ENCODE measurements around the gene ATP8B3.

ATP8B3 gene

DNA sequence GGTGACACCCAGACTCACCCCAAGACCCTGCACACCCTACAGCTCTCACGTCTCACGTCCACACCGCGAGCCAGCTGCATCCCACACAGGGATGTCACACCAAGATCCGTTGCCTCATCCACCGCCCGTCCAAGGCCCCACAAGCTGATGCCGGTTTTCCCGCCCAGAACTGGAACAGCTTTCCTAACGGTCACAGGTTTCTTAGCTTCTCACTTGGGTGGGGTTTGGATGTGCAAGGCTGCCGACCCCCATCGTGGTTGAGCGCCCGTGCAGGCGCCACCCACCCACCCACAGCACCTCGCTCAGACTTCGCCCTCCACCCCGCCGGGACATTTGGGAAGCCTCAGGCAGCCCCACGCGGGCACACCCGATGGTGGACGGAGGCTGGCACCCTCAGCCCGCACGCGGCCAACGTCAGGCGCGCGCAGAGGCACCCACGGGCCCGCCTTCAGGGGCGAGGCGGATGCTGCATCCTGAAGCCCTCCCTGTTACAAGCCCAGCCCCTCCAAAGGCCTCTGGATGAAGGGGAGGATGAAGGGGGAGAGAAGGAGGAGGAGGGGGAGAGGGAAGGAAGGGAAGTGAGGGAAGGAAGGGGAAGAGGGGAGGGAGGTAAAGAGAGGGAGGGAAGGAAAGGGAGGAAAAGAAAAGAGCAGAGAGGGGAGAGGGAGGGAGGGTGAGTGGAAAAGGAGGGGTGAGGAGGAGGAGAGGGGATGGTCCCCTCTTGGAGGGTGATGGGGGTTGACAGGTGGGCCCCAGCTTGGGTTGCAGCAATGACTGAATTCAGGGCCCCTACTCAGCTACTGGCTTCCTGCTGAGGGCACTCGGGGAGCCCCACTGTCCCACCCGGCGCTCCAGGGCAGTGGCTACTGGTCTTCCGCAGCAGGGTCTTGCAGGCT lies 45.9 kb downstream of the ATP8B3 start:
- H3K27me3 ChIP-seq (replicated peaks), result peaks cover 63% of the 10 kb centered on the region
- in situ Hi-C loops (cut with HindIII; ENCODE audit: low pct_ligation_motif_present, low sequenced_read_pairs), result no loop called here

DNA sequence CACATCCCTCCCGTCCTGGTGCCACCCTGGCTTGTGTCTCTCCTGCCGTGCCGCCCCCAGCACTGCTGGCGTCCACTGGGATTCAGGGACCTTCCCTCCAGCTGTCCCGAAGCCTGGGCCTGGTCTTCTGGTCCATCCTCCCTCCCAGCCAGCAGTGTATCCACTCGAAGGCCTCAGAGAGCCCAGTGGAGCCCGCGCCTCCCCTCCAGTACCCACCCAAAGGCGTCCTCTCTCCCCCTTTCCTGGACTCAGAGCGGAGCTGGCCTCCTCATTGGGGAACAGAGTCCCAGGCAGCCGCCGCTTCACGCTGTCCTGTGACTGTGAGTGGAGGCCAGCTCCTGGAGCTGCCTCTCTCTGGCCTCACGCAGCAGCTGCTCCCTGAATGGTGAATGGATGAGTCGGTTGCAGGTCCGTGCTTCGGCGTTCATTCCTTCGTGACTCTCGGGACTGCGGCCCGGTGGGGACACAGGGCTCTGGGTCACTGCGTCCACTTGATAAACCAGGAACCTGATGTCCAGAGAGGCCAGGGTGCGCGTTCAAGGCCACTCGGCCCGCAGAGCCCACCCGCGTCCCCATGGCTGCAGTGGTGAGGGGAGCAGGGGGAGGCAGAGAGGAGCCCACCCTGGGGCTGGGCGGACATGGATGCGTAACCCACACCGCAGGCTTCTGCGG lies 46.7 kb downstream of the ATP8B3 start:
- Histone ChIP-seq H3K27me3 (replicated peaks) (peaks cover 70% of the 10 kb centered on the region), H3K36me3 (replicated peaks) (no peaks in the 10 kb centered on the region), H3K4me3 (ENCODE audit: low read depth, low read length) (no peak overlapping the region), H3K27ac (no peak overlapping the region)
- in situ Hi-C loops (cut with HindIII; ENCODE audit: low pct_ligation_motif_present, low sequenced_read_pairs), result no loop called here
- TF ChIP-seq, protein P1, sequence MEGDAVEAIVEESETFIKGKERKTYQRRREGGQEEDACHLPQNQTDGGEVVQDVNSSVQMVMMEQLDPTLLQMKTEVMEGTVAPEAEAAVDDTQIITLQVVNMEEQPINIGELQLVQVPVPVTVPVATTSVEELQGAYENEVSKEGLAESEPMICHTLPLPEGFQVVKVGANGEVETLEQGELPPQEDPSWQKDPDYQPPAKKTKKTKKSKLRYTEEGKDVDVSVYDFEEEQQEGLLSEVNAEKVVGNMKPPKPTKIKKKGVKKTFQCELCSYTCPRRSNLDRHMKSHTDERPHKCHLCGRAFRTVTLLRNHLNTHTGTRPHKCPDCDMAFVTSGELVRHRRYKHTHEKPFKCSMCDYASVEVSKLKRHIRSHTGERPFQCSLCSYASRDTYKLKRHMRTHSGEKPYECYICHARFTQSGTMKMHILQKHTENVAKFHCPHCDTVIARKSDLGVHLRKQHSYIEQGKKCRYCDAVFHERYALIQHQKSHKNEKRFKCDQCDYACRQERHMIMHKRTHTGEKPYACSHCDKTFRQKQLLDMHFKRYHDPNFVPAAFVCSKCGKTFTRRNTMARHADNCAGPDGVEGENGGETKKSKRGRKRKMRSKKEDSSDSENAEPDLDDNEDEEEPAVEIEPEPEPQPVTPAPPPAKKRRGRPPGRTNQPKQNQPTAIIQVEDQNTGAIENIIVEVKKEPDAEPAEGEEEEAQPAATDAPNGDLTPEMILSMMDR (IDR thresholded peaks at IDR 0.05; ENCODE audit: low read depth, low read length, missing control alignments), result no peak
- no peak for DNase-seq

More for the DNA sequence above, 45.9 kb downstream of the ATP8B3 start:
- no peak overlapping the region for H3K4me3 ChIP-seq (ENCODE audit: low read depth, low read length)
- H3K36me3 ChIP-seq (replicated peaks), result no peaks in the 10 kb centered on the region
- no peak overlapping the region for H3K27ac ChIP-seq
- TF ChIP-seq, protein P1 (IDR thresholded peaks at IDR 0.05; ENCODE audit: low read depth, low read length, missing control alignments), result no peak
- DNase-seq, result no peak

DNA sequence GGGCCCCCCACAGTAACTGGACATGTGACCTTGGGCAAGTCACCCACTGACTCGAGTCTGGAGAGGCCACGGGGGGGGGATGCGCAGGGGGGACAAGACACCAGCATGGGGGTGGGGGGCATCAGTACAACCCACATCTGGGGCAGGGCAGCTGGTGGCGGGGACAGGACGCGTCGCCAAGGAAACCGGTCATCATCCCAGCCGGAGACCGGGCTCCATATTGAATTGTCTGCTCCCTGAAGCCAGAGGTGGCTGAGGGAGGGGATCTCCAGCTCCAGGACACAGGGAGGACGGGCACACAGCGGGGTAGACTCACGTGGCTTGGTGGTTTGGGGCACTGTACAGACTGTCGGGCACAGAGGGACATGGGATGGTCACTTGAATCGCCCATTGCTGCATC lies 47.3 kb downstream of the ATP8B3 start:
- DNase-seq, result no peak
- peaks cover 76% of the 10 kb centered on the region for H3K27me3 ChIP-seq (replicated peaks)
- TF ChIP-seq, protein P1 (IDR thresholded peaks at IDR 0.05; ENCODE audit: low read depth, low read length, missing control alignments), result no peak
- H3K36me3 ChIP-seq (replicated peaks), result no peaks in the 10 kb centered on the region
- in situ Hi-C loops (cut with HindIII; ENCODE audit: low pct_ligation_motif_present, low sequenced_read_pairs), result no loop called here
- H3K27ac ChIP-seq, result no peak overlapping the region
- H3K4me3 ChIP-seq (ENCODE audit: low read depth, low read length), result no peak overlapping the region

DNA sequence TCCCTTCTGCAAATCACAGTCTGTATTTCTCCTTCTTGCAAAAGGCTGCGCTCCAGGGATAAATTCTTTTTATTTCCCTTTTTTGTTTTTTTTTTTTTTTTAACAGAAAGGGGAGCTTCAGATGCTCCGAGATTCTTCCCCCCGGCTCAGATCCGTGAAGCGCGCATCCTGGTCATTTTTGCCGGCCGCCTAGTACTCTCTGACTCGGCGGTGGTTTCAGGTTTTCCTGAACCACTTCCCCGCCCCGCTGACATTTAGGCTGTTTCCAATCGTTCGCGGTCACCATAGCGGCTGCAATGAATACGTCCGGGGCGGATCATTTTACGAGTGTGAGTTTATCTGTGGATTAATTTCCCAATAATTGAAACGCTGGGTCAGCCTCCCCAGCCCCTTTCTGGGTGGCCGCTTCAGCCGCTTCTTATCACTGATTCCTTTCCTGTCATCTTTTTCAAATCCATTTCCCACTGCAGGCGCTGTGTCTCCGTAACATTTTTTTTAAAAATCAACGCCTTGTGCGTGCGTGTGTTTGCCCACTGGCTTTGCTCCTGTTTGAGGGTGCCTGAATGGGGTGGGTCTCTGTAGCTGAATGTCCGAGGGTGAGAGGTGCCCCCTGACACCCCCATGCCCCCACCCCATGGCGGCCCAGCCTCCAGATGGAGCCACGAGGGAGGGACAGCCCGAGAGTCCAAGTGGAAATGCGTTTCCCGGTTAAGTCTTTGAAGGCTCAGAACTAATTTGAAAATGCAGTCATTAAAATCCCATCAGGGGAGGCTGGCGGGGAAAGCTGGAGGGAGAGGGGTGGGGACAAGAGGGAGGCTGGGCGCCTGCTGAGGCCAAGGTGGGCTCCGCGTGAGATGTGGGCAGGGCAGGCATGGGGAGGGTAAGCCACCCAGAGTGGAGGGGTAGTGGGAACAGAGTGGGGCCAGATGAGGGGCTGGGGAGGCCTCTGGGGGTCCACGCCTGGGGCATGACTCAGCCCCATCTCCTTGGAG lies 48.1 kb downstream of the ATP8B3 start:
- no peak overlapping the region for H3K4me3 ChIP-seq (ENCODE audit: low read depth, low read length)
- no peaks in the 10 kb centered on the region for H3K36me3 ChIP-seq (replicated peaks)
- in situ Hi-C loops (cut with HindIII; ENCODE audit: low pct_ligation_motif_present, low sequenced_read_pairs), result no loop called here
- H3K27me3 ChIP-seq (replicated peaks), result peaks cover 84% of the 10 kb centered on the region
- no peak for DNase-seq
- TF ChIP-seq, protein P1 (IDR thresholded peaks at IDR 0.05; ENCODE audit: low read depth, low read length, missing control alignments), result no peak
- H3K27ac ChIP-seq, result no peak overlapping the region

DNA sequence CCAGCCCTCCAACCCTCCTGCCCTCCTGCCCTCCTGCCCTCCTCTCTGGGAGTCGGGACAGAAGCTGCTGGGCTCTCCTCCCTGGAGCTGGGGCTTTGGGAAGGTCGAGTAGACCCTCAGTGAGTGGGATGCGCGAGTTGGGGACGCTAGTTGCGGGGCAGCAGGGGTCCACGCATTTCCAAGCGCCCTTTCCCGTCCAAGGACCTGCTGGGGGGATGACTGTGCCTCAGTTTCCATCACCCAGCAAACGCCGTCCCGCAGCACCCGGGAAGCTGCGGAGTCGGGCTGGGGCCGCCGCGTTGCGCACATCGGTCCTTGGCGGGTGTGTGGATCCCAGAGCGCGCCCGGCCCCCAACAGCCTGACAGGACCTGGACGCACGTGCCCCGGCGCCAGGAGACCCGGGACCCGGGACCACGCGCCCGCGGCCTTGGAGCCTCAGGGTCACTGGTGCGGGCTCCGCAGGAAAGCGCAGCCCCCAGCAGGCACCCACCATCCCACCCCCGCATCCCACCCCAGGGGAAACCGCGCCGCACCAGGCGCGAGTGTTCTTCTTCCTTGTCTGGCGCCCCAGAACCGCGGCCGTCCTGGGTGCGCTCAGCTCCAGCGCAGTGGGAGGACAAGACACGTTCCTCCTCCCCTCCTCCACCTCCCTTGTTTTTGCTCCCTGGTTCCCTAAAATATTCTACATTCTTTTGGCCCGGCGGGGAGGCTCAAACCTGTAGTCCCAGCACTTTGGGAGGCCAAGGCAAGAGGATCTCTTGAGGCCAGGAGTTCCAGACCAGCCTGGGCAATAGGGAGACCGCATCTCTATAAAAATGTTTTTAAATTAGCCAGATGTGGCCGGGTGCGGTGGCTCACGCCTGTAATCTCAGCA lies 49.6 kb downstream of the ATP8B3 start:
- H3K27me3 ChIP-seq (replicated peaks), result peaks cover 90% of the 10 kb centered on the region
- TF ChIP-seq, protein P1 (IDR thresholded peaks at IDR 0.05; ENCODE audit: low read depth, low read length, missing control alignments), result no peak
- in situ Hi-C loops (cut with HindIII; ENCODE audit: low pct_ligation_motif_present, low sequenced_read_pairs), result no loop called here
- H3K36me3 ChIP-seq (replicated peaks), result no peaks in the 10 kb centered on the region
- DNase-seq, result no peak
- H3K27ac ChIP-seq, result no peak overlapping the region
- no peak overlapping the region for H3K4me3 ChIP-seq (ENCODE audit: low read depth, low read length)

All from brain microvascular endothelial cell (primary cell).